ENCODE data around the gene GPM6B. TPM values are rescaled to one million over a fixed set of nuclear protein-coding genes. Genes with fewer than 3 reads are reported as not detected.
A peak's percentile ranks its signal among the peaks of the same experiment; 100 is the strongest.

The GPM6B gene
- total RNA-seq, result 20.4 and 21.8 TPM in 2 replicates
- long read RNA-seq, transcript GPM6B-205 (7 exons, 3,957 nt), result major isoform, 20 of 158 reads
- long read RNA-seq, partial matches to known transcripts, result 13 of 158 reads
- long read RNA-seq, other reads (novel, unspliced or antisense), result 124 of 158 reads

GRCh38 chrX:13816643-13817627, at the start of gene GPM6B:
TSS of gene GPM6B (minus strand) at chrX:13817093. CDS start at chrX:13816904, 189 bp downstream.
- peaks cover 36% of the 10 kb centered on the region for H3K9me3 Mint-ChIP-seq (ENCODE audit: low read depth)
- H3K4me3 Mint-ChIP-seq (ENCODE audit: low read depth), result no peak within 1 kb of the TSS

DNA sequence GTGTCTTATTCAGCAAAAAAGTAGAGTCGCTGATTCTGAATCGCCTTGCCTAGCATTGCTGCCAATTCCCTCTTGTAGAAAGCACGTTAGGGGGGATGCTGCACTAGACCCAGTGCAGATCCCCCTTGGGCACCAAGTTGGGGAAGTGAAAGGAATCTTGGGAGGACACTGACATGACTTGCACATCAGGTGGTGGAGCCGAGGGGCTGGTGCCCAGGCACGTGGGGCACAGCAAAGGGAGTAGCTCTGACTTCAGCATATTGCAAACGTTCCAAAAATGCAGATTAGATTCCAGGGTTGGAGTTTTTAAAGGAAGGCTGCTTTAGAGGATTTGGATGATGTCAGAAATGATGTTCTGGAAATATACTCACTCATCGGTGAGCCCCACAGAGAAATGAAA, 47.4 kb upstream of the GPM6B start:
- Mint-ChIP-seq H3K36me3 (ENCODE audit: insufficient read depth) (no peaks in the 10 kb centered on the region), H3K9me3 (ENCODE audit: low read depth) (peaks cover 13% of the 10 kb centered on the region), H3K27me3 (no peaks in the 10 kb centered on the region), H3K27ac (no peak overlapping the region), H3K4me3 (ENCODE audit: low read depth) (no peak overlapping the region), H3K4me1 (ENCODE audit: low read depth) (no peaks in the 10 kb centered on the region)
- no peak for DNase-seq (ENCODE audit: low spot score, unreplicated experiment)
- no peak for TF ChIP-seq CTCF (IDR thresholded peaks at IDR 0.05; ENCODE audit: unreplicated experiment)

More at GRCh38 chrX:13816643-13817627, at the start of gene GPM6B:
- peak within 1 kb of the TSS; percentile 42 for H3K27ac Mint-ChIP-seq
- H3K27me3 Mint-ChIP-seq, result peaks cover 6% of the 10 kb centered on the region
- DNase-seq (ENCODE audit: low spot score, unreplicated experiment), result no peak
- peaks cover 2% of the 10 kb centered on the region for H3K36me3 Mint-ChIP-seq (ENCODE audit: insufficient read depth)
- no peaks in the 10 kb centered on the region for H3K4me1 Mint-ChIP-seq (ENCODE audit: low read depth)
- TF ChIP-seq CTCF (IDR thresholded peaks at IDR 0.05; ENCODE audit: unreplicated experiment), result no peak

DNA sequence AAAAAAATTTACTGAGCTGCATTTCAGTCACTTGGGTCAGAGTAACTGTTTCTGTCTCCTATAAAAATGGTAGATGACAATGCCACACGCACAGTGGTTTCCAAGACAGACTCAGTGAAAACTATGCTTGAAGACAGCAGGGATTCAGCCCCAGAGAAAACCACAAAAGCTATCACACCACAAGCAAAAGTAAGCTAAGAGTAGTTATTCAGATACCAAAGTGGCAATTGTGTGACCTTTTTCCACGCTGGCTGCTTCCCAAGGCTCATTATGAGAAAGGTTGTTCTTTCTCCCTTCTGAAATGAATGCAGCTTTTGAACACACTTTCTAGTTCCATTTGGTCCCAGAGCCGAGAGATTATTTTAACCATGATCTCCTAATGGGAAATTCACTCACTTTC, 46.4 kb upstream of the GPM6B start:
- no peak for TF ChIP-seq CTCF (IDR thresholded peaks at IDR 0.05; ENCODE audit: unreplicated experiment)
- H3K36me3 Mint-ChIP-seq (ENCODE audit: insufficient read depth), result no peaks in the 10 kb centered on the region
- DNase-seq (ENCODE audit: low spot score, unreplicated experiment), result no peak
- H3K27ac Mint-ChIP-seq, result no peak overlapping the region
- H3K4me1 Mint-ChIP-seq (ENCODE audit: low read depth), result no peaks in the 10 kb centered on the region
- peaks cover 8% of the 10 kb centered on the region for H3K9me3 Mint-ChIP-seq (ENCODE audit: low read depth)
- H3K4me3 Mint-ChIP-seq (ENCODE audit: low read depth), result no peak overlapping the region
- no peaks in the 10 kb centered on the region for H3K27me3 Mint-ChIP-seq

GRCh38 chrX:13859724-13860123, 42.8 kb upstream of the GPM6B start:
- H3K27ac Mint-ChIP-seq, result no peak overlapping the region
- no peak for DNase-seq (ENCODE audit: low spot score, unreplicated experiment)
- H3K9me3 Mint-ChIP-seq (ENCODE audit: low read depth), result peaks cover 12% of the 10 kb centered on the region
- no peak for TF ChIP-seq CTCF (IDR thresholded peaks at IDR 0.05; ENCODE audit: unreplicated experiment)
- H3K36me3 Mint-ChIP-seq (ENCODE audit: insufficient read depth), result no peaks in the 10 kb centered on the region
- no peaks in the 10 kb centered on the region for H3K27me3 Mint-ChIP-seq
- no peaks in the 10 kb centered on the region for H3K4me1 Mint-ChIP-seq (ENCODE audit: low read depth)
- no peak overlapping the region for H3K4me3 Mint-ChIP-seq (ENCODE audit: low read depth)

- Mint-ChIP-seq H3K27ac (no peak overlapping the region), H3K9me3 (ENCODE audit: low read depth) (peaks cover 7% of the 10 kb centered on the region), H3K4me1 (ENCODE audit: low read depth) (no peaks in the 10 kb centered on the region), H3K4me3 (ENCODE audit: low read depth) (no peak overlapping the region), H3K36me3 (ENCODE audit: insufficient read depth) (no peaks in the 10 kb centered on the region), H3K27me3 (no peaks in the 10 kb centered on the region)
- DNase-seq (ENCODE audit: low spot score, unreplicated experiment), result no peak
- no peak for TF ChIP-seq CTCF (IDR thresholded peaks at IDR 0.05; ENCODE audit: unreplicated experiment)
These were observed 40.9 kb upstream of the GPM6B start for GRCh38 chrX:13857804-13858203.
